ENCODE data around the gene LUZP1. TPM values are rescaled to one million over a fixed set of nuclear protein-coding genes. Genes with fewer than 3 reads are reported as not detected.

The LUZP1 gene
- total RNA-seq, 4 donors from 2014 or later: 16.7 to 17.7 (median 17.2) TPM

- H3K27ac ChIP-seq: peak overlapping the region in 3 of 4 donors; percentile 74 to 93 (median 86)
- H3K36me3 ChIP-seq: no peaks in the 10 kb centered on the region
- no peak overlapping the region for H3K4me3 ChIP-seq
- no peak for DNase-seq (ENCODE audit: low spot score in 2 of 2)
- peaks cover 0 to 20% (median 7%) of the 10 kb centered on the region in 4 donors for H3K4me1 ChIP-seq
- WGBS, 2 donors: 84% methylated on average over 6 of the region's 6 CpGs
- H3K27me3 ChIP-seq: no peaks in the 10 kb centered on the region
- no peak for TF ChIP-seq POLR2A (IDR thresholded peaks at IDR 0.05)
- H3K9me3 ChIP-seq: no peaks in the 10 kb centered on the region
Observed at GRCh38 chr1:23178414-23178813, 9.8 kb upstream of the LUZP1 start.

- TF ChIP-seq EP300 (IDR thresholded peaks at IDR 0.05) (peak in 1 of 2 donors; percentile 30), CTCF (IDR thresholded peaks at IDR 0.05) (peak in 2 of 5 experiments; percentile 58 to 72), POLR2A (IDR thresholded peaks at IDR 0.05) (no peak)
- H3K27ac ChIP-seq: peak overlapping the region; percentile 62 to 93 (median 80)
- DNase-seq (ENCODE audit: low spot score in 2 of 2): peak in 1 of 2 donors; percentile 27
- H3K4me1 ChIP-seq: peaks cover 0 to 20% (median 7%) of the 10 kb centered on the region in 4 donors
- no peaks in the 10 kb centered on the region for H3K9me3 ChIP-seq
- H3K4me3 ChIP-seq: peak overlapping the region; percentile 43 to 76 (median 60)
- WGBS, 2 donors: 0 to 1% methylated on average over 18 to 56 of the region's 62 CpGs
- no peaks in the 10 kb centered on the region for H3K36me3 ChIP-seq
- H3K27me3 ChIP-seq: no peaks in the 10 kb centered on the region
Observed at GRCh38 chr1:23177438-23178380, 9.1 kb upstream of the LUZP1 start.

GRCh38 chr1:23177031-23177430 lies 8.4 kb upstream of the LUZP1 start:
- TF ChIP-seq EP300 (IDR thresholded peaks at IDR 0.05) (no peak), POLR2A (IDR thresholded peaks at IDR 0.05) (no peak), CTCF (IDR thresholded peaks at IDR 0.05) (no peak)
- DNase-seq (ENCODE audit: low spot score in 2 of 2): no peak
- Histone ChIP-seq H3K4me1 (peaks cover 0 to 20% (median 7%) of the 10 kb centered on the region in 4 donors), H3K27ac (peak overlapping the region in 3 of 4 donors; percentile 74 to 93 (median 86)), H3K4me3 (peak overlapping the region; percentile 43 to 76 (median 60)), H3K9me3 (no peaks in the 10 kb centered on the region), H3K36me3 (no peaks in the 10 kb centered on the region), H3K27me3 (no peaks in the 10 kb centered on the region)
- 38 to 41% methylated on average over 10 of the region's 10 CpGs for WGBS, 2 donors

- TF ChIP-seq POLR2A (IDR thresholded peaks at IDR 0.05) (no peak), CTCF (IDR thresholded peaks at IDR 0.05) (no peak), EP300 (IDR thresholded peaks at IDR 0.05) (no peak)
- no peaks in the 10 kb centered on the region for H3K9me3 ChIP-seq
- peaks cover 0 to 26% (median 11%) of the 10 kb centered on the region in 4 donors for H3K4me1 ChIP-seq
- H3K4me3 ChIP-seq: no peak overlapping the region
- H3K27me3 ChIP-seq: no peaks in the 10 kb centered on the region
- no peaks in the 10 kb centered on the region for H3K36me3 ChIP-seq
- 41 to 58% methylated on average over 1 of the region's 1 CpG for WGBS, 2 donors
- DNase-seq (ENCODE audit: low spot score in 2 of 2): no peak
- no peak overlapping the region for H3K27ac ChIP-seq
Observed at GRCh38 chr1:23174426-23175110, 5.9 kb upstream of the LUZP1 start.

- no peak for DNase-seq (ENCODE audit: low spot score in 2 of 2)
- Histone ChIP-seq H3K27me3 (no peaks in the 10 kb centered on the region), H3K36me3 (no peaks in the 10 kb centered on the region), H3K9me3 (no peaks in the 10 kb centered on the region), H3K4me3 (no peak overlapping the region), H3K4me1 (peaks cover 0 to 26% (median 11%) of the 10 kb centered on the region in 4 donors), H3K27ac (peak overlapping the region in 1 of 4 donors; percentile 8)
- no peak for TF ChIP-seq CTCF (IDR thresholded peaks at IDR 0.05)
- no peak for TF ChIP-seq POLR2A (IDR thresholded peaks at IDR 0.05)
- TF ChIP-seq EP300 (IDR thresholded peaks at IDR 0.05): no peak
- WGBS, 2 donors: 55 to 58% methylated on average over 4 of the region's 4 CpGs
Observed at GRCh38 chr1:23171181-23171755, 2.6 kb upstream of the LUZP1 start.

Data from tibial nerve (tissue), 4 donors.